MCF 10A (cell line): ENCODE results near the gene FAM81A. TPM values are rescaled to one million over a fixed set of nuclear protein-coding genes. Genes with fewer than 3 reads are reported as not detected.

Experiments used
- BruUV-seq: library from RNA; stranded (reverse); fragments of 400-500 nt; replicated peaks from 2 replicates; lab custom pipeline; 2021; lab: Mats Ljungman, UMichigan
- CTCF ChIA-PET: fragments of 300-600 bp; sonication (Branson Sonifier 250); formaldehyde crosslinking; extraction: SDS; loops from one replicate; lab custom pipeline; 2021; ENCODE audit warnings: antibody characterized with exemption, inconsistent platforms; lab: Yijun Ruan, JAX
- POLR2A ChIA-PET: fragments of 300-600, 350-650 bp; sonication (Branson Sonifier 250); formaldehyde crosslinking; extraction: SDS; loops from one replicate; lab custom pipeline; 2020; ENCODE audit warnings: antibody characterized with exemption, inconsistent platforms; lab: Yijun Ruan, JAX
- DNase-seq: peaks from one replicate; pipeline ENCODE4 v3.0.0-alpha.2; 2018; ENCODE audit not compliant: unreplicated experiment
- H3K27ac Mint-ChIP-seq: one replicate; pipeline ENCODE4 v1.8.0; 2022; ENCODE audit warnings: mild to moderate bottlenecking, low read depth, mixed read lengths; ENCODE audit not compliant: unreplicated experiment
- H3K27me3 Mint-ChIP-seq: one replicate; pipeline ENCODE4 v1.8.0; 2022; ENCODE audit warnings: mixed read lengths; ENCODE audit not compliant: insufficient read depth, unreplicated experiment
- H3K36me3 Mint-ChIP-seq: one replicate; pipeline ENCODE4 v1.8.0; 2022; ENCODE audit warnings: mild to moderate bottlenecking, moderate library complexity, mixed read lengths; ENCODE audit not compliant: insufficient read depth, unreplicated experiment
- H3K4me1 Mint-ChIP-seq: one replicate; pipeline ENCODE4 v1.8.0; 2022; ENCODE audit warnings: mixed read lengths; ENCODE audit not compliant: insufficient read depth, unreplicated experiment
- H3K4me3 Mint-ChIP-seq: one replicate; pipeline ENCODE4 v1.8.0; 2022; ENCODE audit warnings: mild to moderate bottlenecking, moderate library complexity, mixed read lengths; ENCODE audit not compliant: unreplicated experiment
- H3K9me3 Mint-ChIP-seq: one replicate; pipeline ENCODE4 v1.8.0; 2022; ENCODE audit warnings: mixed read lengths; ENCODE audit not compliant: unreplicated experiment
- intact Hi-C: fragments of 100-400 bp; cut with micrococcal nuclease; formaldehyde crosslinking; loops from 2 replicates; pipeline ENCODE4 v1.14.1; 2022
- total RNA-seq: library from RNA; stranded (reverse); gene quantifications from 2 replicates; pipeline ENCODE4 v1.2.3, GENCODE V29; 2022
- TF ChIP-seq, protein P1 (sequence below): fragments of 200-600 bp; IDR thresholded peaks from one replicate; pipeline ENCODE4 v1.8.0; 2022; ENCODE audit warnings: antibody characterized with exemption, mild to moderate bottlenecking; ENCODE audit not compliant: unreplicated experiment

FAM81A gene
- total RNA-seq, 1 experiment from 2014 or later, result 1.1 TPM

DNA sequence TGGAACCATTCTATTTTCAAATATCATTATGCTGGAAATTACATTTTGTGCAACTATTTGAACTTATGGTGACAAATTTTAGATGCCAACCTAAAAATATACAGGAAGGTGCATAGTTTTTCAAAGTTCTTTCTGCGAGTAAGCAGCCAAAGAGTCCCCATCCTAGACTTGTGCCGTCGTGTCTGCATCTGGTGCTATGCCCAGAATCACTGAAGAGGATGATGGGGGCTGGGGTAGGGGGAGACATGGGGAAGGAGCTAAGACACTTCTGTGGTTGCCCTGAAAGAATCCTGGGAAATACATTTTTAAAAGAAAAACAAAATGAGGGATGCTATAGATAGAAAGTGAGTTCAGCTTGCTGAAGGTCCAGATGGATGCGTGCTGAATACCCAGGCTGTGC is 21.2 kb upstream of the FAM81A start:
- no peaks in the 10 kb centered on the region for H3K4me1 Mint-ChIP-seq
- H3K9me3 Mint-ChIP-seq, result no peaks in the 10 kb centered on the region
- peaks cover 20% of the 10 kb centered on the region for H3K27me3 Mint-ChIP-seq
- no TSS peak for BruUV-seq
- no peak overlapping the region for H3K27ac Mint-ChIP-seq
- POLR2A ChIA-PET, result no interaction called here
- intact Hi-C loops, result no loop called here
- CTCF ChIA-PET, result interaction anchor here (0.6 to 1.0 kb wide), 2 partner anchors 21 to 242 kb away, joined by 3 read pairs; partner anchors contain the start of gene FAM81A
- no peaks in the 10 kb centered on the region for H3K36me3 Mint-ChIP-seq
- no peak overlapping the region for H3K4me3 Mint-ChIP-seq
- no peak for DNase-seq
- TF ChIP-seq, protein P1, sequence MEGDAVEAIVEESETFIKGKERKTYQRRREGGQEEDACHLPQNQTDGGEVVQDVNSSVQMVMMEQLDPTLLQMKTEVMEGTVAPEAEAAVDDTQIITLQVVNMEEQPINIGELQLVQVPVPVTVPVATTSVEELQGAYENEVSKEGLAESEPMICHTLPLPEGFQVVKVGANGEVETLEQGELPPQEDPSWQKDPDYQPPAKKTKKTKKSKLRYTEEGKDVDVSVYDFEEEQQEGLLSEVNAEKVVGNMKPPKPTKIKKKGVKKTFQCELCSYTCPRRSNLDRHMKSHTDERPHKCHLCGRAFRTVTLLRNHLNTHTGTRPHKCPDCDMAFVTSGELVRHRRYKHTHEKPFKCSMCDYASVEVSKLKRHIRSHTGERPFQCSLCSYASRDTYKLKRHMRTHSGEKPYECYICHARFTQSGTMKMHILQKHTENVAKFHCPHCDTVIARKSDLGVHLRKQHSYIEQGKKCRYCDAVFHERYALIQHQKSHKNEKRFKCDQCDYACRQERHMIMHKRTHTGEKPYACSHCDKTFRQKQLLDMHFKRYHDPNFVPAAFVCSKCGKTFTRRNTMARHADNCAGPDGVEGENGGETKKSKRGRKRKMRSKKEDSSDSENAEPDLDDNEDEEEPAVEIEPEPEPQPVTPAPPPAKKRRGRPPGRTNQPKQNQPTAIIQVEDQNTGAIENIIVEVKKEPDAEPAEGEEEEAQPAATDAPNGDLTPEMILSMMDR, result no peak

DNA sequence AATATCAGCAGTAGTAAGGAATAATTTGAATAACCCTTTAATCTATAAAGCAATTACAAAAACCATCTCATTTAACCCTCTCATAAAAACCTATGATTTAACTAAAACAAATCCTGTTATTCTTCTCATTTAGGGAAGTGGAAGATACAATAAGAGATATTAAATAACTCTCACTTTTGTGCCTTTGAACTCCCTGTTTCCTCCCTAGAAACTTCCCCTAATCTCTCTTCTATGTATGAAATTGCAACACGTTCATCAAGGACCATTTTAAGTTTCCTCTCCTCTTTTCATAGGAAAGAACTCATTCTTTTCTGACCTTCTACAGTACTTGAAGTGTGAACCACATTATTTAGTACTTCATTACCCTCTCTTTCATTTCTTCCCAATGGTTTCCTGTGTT is 18.8 kb upstream of the FAM81A start:
- TF ChIP-seq, protein P1, result no peak
- ChIA-PET CTCF (no interaction called here), POLR2A (interaction anchor here (0.6 kb wide), 1 partner anchor 314 kb away, joined by 3 read pairs; the partner anchor contains the start of gene CCNB2)
- Mint-ChIP-seq H3K36me3 (no peaks in the 10 kb centered on the region), H3K27me3 (peaks cover 32% of the 10 kb centered on the region), H3K27ac (no peak overlapping the region), H3K4me3 (no peak overlapping the region), H3K4me1 (no peaks in the 10 kb centered on the region), H3K9me3 (no peaks in the 10 kb centered on the region)
- intact Hi-C loops, result no loop called here
- DNase-seq, result no peak
- no TSS peak for BruUV-seq

DNA sequence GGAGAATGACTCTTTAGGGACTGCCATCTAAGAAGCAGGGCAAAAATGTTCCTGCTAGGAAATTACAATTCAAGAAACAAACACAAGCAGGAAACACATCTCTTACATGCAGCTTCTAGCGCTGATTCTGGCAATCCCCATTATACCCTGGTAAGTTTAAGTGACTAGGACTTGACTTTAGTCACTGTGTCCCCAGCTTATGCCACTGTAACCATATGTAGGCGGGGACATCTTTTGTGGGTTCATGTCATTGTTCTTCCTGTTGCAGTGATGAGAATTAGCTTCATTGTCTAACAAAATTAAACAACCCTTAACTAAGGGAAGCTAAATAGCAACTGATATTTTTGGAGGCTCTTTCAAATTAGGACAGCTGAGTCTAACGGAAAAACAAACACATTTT is 17.9 kb upstream of the FAM81A start:
- Mint-ChIP-seq H3K4me1 (no peaks in the 10 kb centered on the region), H3K27ac (no peak overlapping the region), H3K36me3 (no peaks in the 10 kb centered on the region), H3K9me3 (no peaks in the 10 kb centered on the region), H3K4me3 (no peak overlapping the region), H3K27me3 (peaks cover 41% of the 10 kb centered on the region)
- BruUV-seq, result no TSS peak
- ChIA-PET POLR2A (no interaction called here), CTCF (interaction anchor here (0.6 to 0.8 kb wide), 2 partner anchors 44 to 173 kb away, joined by 3 to 4 read pairs; no protein-coding TSS in a partner anchor)
- intact Hi-C loops, result no loop called here
- TF ChIP-seq, protein P1, result no peak
- DNase-seq, result no peak

DNA sequence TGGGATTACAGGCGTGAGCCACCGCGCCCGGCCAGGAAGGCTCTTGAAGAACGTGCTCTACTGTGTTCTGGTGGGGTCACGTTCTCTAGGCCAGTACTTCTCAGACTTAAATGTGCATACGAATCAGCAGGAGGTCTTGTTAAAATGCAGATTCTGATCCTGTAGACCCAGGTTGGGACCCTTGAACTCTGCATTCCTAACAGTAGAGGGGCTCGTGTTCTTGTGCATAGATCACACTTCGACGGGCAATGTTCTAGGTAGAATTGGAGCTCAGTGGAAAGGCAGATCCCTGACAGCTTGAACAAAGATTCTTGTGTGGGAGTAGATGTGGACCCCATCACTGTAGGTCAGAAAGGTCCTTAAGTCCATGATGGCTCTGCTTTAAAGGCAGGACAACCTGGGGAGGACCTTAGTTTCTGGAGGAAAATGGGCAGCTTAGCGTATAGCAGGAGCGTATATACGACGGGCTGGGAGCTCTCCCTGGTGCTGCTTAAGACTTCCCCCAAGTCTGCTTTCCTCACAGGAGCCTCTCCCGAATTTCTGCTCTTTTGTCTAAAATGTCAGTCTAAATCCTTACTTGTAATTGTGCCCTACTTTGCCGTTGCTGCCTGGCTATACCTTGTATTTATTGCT is 16.9 kb upstream of the FAM81A start:
- ChIA-PET CTCF (no interaction called here), POLR2A (interaction anchor here (1.0 kb wide), 1 partner anchor 12 kb away, joined by 3 read pairs; no protein-coding TSS in a partner anchor)
- BruUV-seq, result no TSS peak
- Mint-ChIP-seq H3K27ac (no peak overlapping the region), H3K4me3 (no peak overlapping the region), H3K4me1 (no peaks in the 10 kb centered on the region), H3K36me3 (no peaks in the 10 kb centered on the region), H3K27me3 (peaks cover 43% of the 10 kb centered on the region), H3K9me3 (no peaks in the 10 kb centered on the region)
- TF ChIP-seq, protein P1, result no peak
- intact Hi-C loops, result no loop called here
- DNase-seq, result no peak
